Activated naive CD8-positive, alpha-beta T cell (primary cell): ENCODE data around the gene PML.
"Not testable (repeated sequence)": the region's sequence is repeated elsewhere in the genome, so short reads cannot be mapped to it uniquely, and the experiment has no call there.

Source experiments
- H3K27ac Mint-ChIP-seq: one replicate; pipeline ENCODE4 v1.8.0; 2021; ENCODE audit warnings: mixed read lengths
- H3K27me3 Mint-ChIP-seq: one replicate; pipeline ENCODE4 v1.8.0; 2021; ENCODE audit warnings: mixed read lengths
- H3K36me3 Mint-ChIP-seq: one replicate; pipeline ENCODE4 v1.8.0; 2021; ENCODE audit warnings: mixed read lengths
- H3K4me1 Mint-ChIP-seq: one replicate; pipeline ENCODE4 v1.8.0; 2021; ENCODE audit warnings: low read depth, mixed read lengths
- H3K4me3 Mint-ChIP-seq: one replicate; pipeline ENCODE4 v1.8.0; 2021; ENCODE audit warnings: mild to moderate bottlenecking, mixed read lengths
- H3K9me3 Mint-ChIP-seq: one replicate; pipeline ENCODE4 v1.8.0; 2021; ENCODE audit warnings: low read depth, mixed read lengths

Gene PML

GRCh38 chr15:74060251-74060650 is 65.7 kb downstream of the PML start:
- H3K9me3 Mint-ChIP-seq, result no peaks in the 10 kb centered on the region
- H3K27me3 Mint-ChIP-seq, result no peaks in the 10 kb centered on the region
- peaks cover 10% of the 10 kb centered on the region for H3K36me3 Mint-ChIP-seq
- peaks cover 21% of the 10 kb centered on the region for H3K4me1 Mint-ChIP-seq
- H3K4me3 Mint-ChIP-seq, result no peak overlapping the region
- H3K27ac Mint-ChIP-seq, result no peak overlapping the region

GRCh38 chr15:74062236-74062635 is 67.7 kb downstream of the PML start:
- Mint-ChIP-seq H3K4me3 (no peak overlapping the region), H3K9me3 (no peaks in the 10 kb centered on the region), H3K36me3 (peaks cover 9% of the 10 kb centered on the region), H3K4me1 (peaks cover 21% of the 10 kb centered on the region), H3K27me3 (no peaks in the 10 kb centered on the region), H3K27ac (no peak overlapping the region)

- H3K4me3 Mint-ChIP-seq, result no peak overlapping the region
- H3K36me3 Mint-ChIP-seq, result peaks cover 7% of the 10 kb centered on the region
- H3K4me1 Mint-ChIP-seq, result peaks cover 21% of the 10 kb centered on the region
- H3K9me3 Mint-ChIP-seq, result no peaks in the 10 kb centered on the region
- no peak overlapping the region for H3K27ac Mint-ChIP-seq
- H3K27me3 Mint-ChIP-seq, result no peaks in the 10 kb centered on the region
These were observed 68.2 kb downstream of the PML start for GRCh38 chr15:74062671-74063070.

- not testable (repeated sequence) for H3K27me3 Mint-ChIP-seq, H3K9me3 Mint-ChIP-seq, H3K4me3 Mint-ChIP-seq, H3K36me3 Mint-ChIP-seq, H3K27ac Mint-ChIP-seq
- peaks cover 19% of the 10 kb centered on the region for H3K4me1 Mint-ChIP-seq
These were observed 69.1 kb downstream of the PML start for GRCh38 chr15:74063425-74064146.

- H3K9me3 Mint-ChIP-seq, H3K27me3 Mint-ChIP-seq, H3K36me3 Mint-ChIP-seq, H3K4me3 Mint-ChIP-seq, H3K27ac Mint-ChIP-seq: not testable (repeated sequence)
- H3K4me1 Mint-ChIP-seq, result peaks cover 14% of the 10 kb centered on the region
These were observed 69.7 kb downstream of the PML start for GRCh38 chr15:74064183-74064582.

GRCh38 chr15:74064822-74065221 is 70.3 kb downstream of the PML start:
- H3K27me3 Mint-ChIP-seq, H3K9me3 Mint-ChIP-seq, H3K4me3 Mint-ChIP-seq, H3K4me1 Mint-ChIP-seq, H3K36me3 Mint-ChIP-seq, H3K27ac Mint-ChIP-seq: not testable (repeated sequence)

GRCh38 chr15:74065684-74066411 is 71.3 kb downstream of the PML start:
- not testable (repeated sequence) for H3K4me3 Mint-ChIP-seq

GRCh38 chr15:74071645-74072044 is 77.1 kb downstream of the PML start:
- H3K36me3 Mint-ChIP-seq, H3K4me1 Mint-ChIP-seq, H3K9me3 Mint-ChIP-seq, H3K27me3 Mint-ChIP-seq, H3K4me3 Mint-ChIP-seq, H3K27ac Mint-ChIP-seq: not testable (repeated sequence)

More at GRCh38 chr15:74065684-74066411, 71.3 kb downstream of the PML start:
- H3K27ac Mint-ChIP-seq, H3K27me3 Mint-ChIP-seq, H3K36me3 Mint-ChIP-seq, H3K4me1 Mint-ChIP-seq, H3K9me3 Mint-ChIP-seq: not testable (repeated sequence)

- H3K4me3 Mint-ChIP-seq, H3K27me3 Mint-ChIP-seq, H3K9me3 Mint-ChIP-seq, H3K36me3 Mint-ChIP-seq, H3K4me1 Mint-ChIP-seq, H3K27ac Mint-ChIP-seq: not testable (repeated sequence)
These were observed 77.6 kb downstream of the PML start for GRCh38 chr15:74072132-74072531.

GRCh38 chr15:74072614-74073337 is 78.3 kb downstream of the PML start:
- H3K27me3 Mint-ChIP-seq, H3K9me3 Mint-ChIP-seq, H3K4me3 Mint-ChIP-seq, H3K4me1 Mint-ChIP-seq, H3K36me3 Mint-ChIP-seq, H3K27ac Mint-ChIP-seq: not testable (repeated sequence)

GRCh38 chr15:74075781-74076180 is 81.3 kb downstream of the PML start:
- not testable (repeated sequence) for H3K4me3 Mint-ChIP-seq, H3K9me3 Mint-ChIP-seq, H3K36me3 Mint-ChIP-seq, H3K4me1 Mint-ChIP-seq, H3K27me3 Mint-ChIP-seq, H3K27ac Mint-ChIP-seq

GRCh38 chr15:74082450-74082849 is 87.9 kb downstream of the PML start, which contains the start of gene GOLGA6A:
TSS of gene GOLGA6A (minus strand) at chr15:74082550. CDS start at chr15:74082509, 41 bp downstream.
- not testable (repeated sequence) for H3K36me3 Mint-ChIP-seq, H3K4me3 Mint-ChIP-seq, H3K4me1 Mint-ChIP-seq, H3K27me3 Mint-ChIP-seq, H3K27ac Mint-ChIP-seq, H3K9me3 Mint-ChIP-seq

- H3K9me3 Mint-ChIP-seq, H3K27ac Mint-ChIP-seq, H3K36me3 Mint-ChIP-seq, H3K27me3 Mint-ChIP-seq, H3K4me3 Mint-ChIP-seq, H3K4me1 Mint-ChIP-seq: not testable (repeated sequence)
These were observed 100.1 kb downstream of the PML start for GRCh38 chr15:74094567-74094966.

- not testable (repeated sequence) for H3K27ac Mint-ChIP-seq, H3K27me3 Mint-ChIP-seq, H3K36me3 Mint-ChIP-seq, H3K4me3 Mint-ChIP-seq, H3K4me1 Mint-ChIP-seq, H3K9me3 Mint-ChIP-seq
These were observed 101.1 kb downstream of the PML start for GRCh38 chr15:74095610-74096009.

GRCh38 chr15:74096753-74097474 is 102.4 kb downstream of the PML start:
- H3K9me3 Mint-ChIP-seq, H3K4me1 Mint-ChIP-seq, H3K27me3 Mint-ChIP-seq, H3K27ac Mint-ChIP-seq, H3K36me3 Mint-ChIP-seq, H3K4me3 Mint-ChIP-seq: not testable (repeated sequence)
